ENCODE results near the gene PHETA2. TPM values are rescaled to one million over a fixed set of nuclear protein-coding genes. Genes with fewer than 3 reads are reported as not detected.
"Not testable (repeated sequence)": the region's sequence is repeated elsewhere in the genome, so short reads cannot be mapped to it uniquely, and the experiment has no call there.

Gene PHETA2
- total RNA-seq, 1 donor from 2014 or later: 3.5 TPM

DNA sequence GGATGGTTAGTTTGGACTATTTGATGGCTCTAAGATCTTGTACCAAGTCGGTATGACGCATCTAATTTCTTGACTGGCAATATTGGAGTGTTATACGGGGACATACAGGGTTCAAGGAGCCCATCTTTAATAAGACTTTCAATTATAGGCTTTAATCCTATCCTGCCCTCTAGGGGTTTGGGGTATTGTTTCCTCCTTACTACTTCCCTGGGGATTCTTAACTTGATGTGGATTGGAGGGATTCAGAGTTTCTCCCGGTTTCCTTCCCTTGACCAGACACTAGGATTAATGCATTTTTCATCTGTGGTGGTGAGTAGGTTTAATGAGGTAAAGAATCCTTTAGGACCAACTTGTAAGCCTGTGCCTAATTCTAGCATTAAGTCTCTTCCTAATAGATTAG lies 37.8 kb downstream of the PHETA2 start:
- no peaks in the 10 kb centered on the region for H3K27me3 Mint-ChIP-seq (ENCODE audit: unreplicated experiment)
- no peak for DNase-seq (ENCODE audit: low spot score)
- no peak overlapping the region for H3K27ac Mint-ChIP-seq (ENCODE audit: unreplicated experiment)
- no peaks in the 10 kb centered on the region for H3K9me3 Mint-ChIP-seq (ENCODE audit: unreplicated experiment)
- no peaks in the 10 kb centered on the region for H3K4me1 Mint-ChIP-seq (ENCODE audit: unreplicated experiment)
- no peak overlapping the region for H3K4me3 Mint-ChIP-seq (ENCODE audit: unreplicated experiment)
- no peak for TF ChIP-seq CTCF (IDR thresholded peaks at IDR 0.05; ENCODE audit: unreplicated experiment)
- H3K36me3 Mint-ChIP-seq (ENCODE audit: low read depth, unreplicated experiment): peaks cover 12% of the 10 kb centered on the region

DNA sequence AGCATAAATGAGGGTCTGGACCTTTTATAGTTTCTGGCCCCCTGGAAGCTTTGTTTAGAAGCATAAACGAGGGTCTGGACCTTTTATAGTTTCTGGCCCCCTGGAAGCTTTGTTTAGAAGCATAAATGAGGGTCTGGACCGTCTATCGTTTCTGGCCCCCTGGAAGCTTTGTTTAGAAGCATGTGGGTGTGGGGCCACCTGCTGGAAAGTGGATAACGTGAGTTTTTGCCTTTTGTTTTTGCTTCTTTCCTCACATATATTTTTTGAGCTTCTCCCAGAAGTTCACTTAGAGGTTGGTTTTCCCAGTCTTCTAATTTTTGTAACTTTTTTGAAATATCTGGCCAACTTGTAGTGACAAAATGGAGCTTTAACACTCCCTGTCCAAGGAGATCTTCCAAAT lies 38.7 kb downstream of the PHETA2 start:
- H3K36me3 Mint-ChIP-seq (ENCODE audit: low read depth, unreplicated experiment): peaks cover 12% of the 10 kb centered on the region
- H3K27ac Mint-ChIP-seq (ENCODE audit: unreplicated experiment); H3K4me3 Mint-ChIP-seq (ENCODE audit: unreplicated experiment); H3K27me3 Mint-ChIP-seq (ENCODE audit: unreplicated experiment); DNase-seq (ENCODE audit: low spot score); H3K9me3 Mint-ChIP-seq (ENCODE audit: unreplicated experiment); H3K4me1 Mint-ChIP-seq (ENCODE audit: unreplicated experiment): not testable (repeated sequence)

GRCh38 chr22:42114721-42115120 lies 40.7 kb downstream of the PHETA2 start:
- Mint-ChIP-seq H3K27ac (ENCODE audit: unreplicated experiment) (no peak overlapping the region), H3K4me1 (ENCODE audit: unreplicated experiment) (peaks cover 2% of the 10 kb centered on the region), H3K27me3 (ENCODE audit: unreplicated experiment) (peaks cover 2% of the 10 kb centered on the region), H3K9me3 (ENCODE audit: unreplicated experiment) (no peaks in the 10 kb centered on the region), H3K36me3 (ENCODE audit: low read depth, unreplicated experiment) (peaks cover 15% of the 10 kb centered on the region), H3K4me3 (ENCODE audit: unreplicated experiment) (no peak overlapping the region)
- no peak for DNase-seq (ENCODE audit: low spot score)
- TF ChIP-seq CTCF (IDR thresholded peaks at IDR 0.05; ENCODE audit: unreplicated experiment): no peak

GRCh38 chr22:42115420-42115830 lies 41.4 kb downstream of the PHETA2 start:
- Mint-ChIP-seq H3K36me3 (ENCODE audit: low read depth, unreplicated experiment) (peaks cover 15% of the 10 kb centered on the region), H3K4me3 (ENCODE audit: unreplicated experiment) (peak overlapping the region; percentile 56)
- not testable (repeated sequence) for H3K27me3 Mint-ChIP-seq (ENCODE audit: unreplicated experiment); H3K27ac Mint-ChIP-seq (ENCODE audit: unreplicated experiment); H3K4me1 Mint-ChIP-seq (ENCODE audit: unreplicated experiment); H3K9me3 Mint-ChIP-seq (ENCODE audit: unreplicated experiment); DNase-seq (ENCODE audit: low spot score)

DNA sequence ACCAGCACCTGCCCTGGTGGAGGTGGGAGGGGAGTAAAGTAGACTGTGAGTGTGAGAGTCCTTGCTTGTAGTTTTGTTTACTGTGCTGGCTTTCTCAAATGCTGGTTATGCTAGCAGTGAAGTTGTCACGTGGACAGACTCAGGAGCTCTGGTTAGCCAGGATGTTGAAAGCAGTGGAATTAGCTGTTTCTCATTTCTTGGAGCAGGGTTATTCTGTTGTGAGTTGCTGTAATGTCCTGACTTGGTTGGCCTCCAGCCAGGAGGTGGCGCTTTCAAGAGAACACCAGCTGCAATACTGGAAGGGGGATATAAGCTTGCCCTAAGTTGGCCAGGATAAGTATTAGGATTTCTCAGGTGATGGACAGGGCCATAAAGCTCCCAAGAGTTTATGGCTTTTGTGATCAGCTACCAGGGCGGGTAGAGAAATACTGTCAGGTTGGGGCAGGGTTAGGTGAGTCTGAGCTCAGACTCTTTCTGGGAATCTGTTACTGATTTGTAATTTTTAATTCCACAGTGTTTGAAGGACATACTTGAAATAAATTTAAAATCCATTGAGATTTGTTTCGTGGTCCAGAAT lies 42.9 kb downstream of the PHETA2 start:
- no peaks in the 10 kb centered on the region for H3K9me3 Mint-ChIP-seq (ENCODE audit: unreplicated experiment)
- TF ChIP-seq CTCF (IDR thresholded peaks at IDR 0.05; ENCODE audit: unreplicated experiment): no peak
- no peak overlapping the region for H3K27ac Mint-ChIP-seq (ENCODE audit: unreplicated experiment)
- DNase-seq (ENCODE audit: low spot score): no peak
- H3K4me1 Mint-ChIP-seq (ENCODE audit: unreplicated experiment): peaks cover 11% of the 10 kb centered on the region
- peaks cover 15% of the 10 kb centered on the region for H3K36me3 Mint-ChIP-seq (ENCODE audit: low read depth, unreplicated experiment)
- H3K4me3 Mint-ChIP-seq (ENCODE audit: unreplicated experiment): no peak overlapping the region
- peaks cover 3% of the 10 kb centered on the region for H3K27me3 Mint-ChIP-seq (ENCODE audit: unreplicated experiment)

- H3K9me3 Mint-ChIP-seq (ENCODE audit: unreplicated experiment); H3K27me3 Mint-ChIP-seq (ENCODE audit: unreplicated experiment); DNase-seq (ENCODE audit: low spot score); H3K27ac Mint-ChIP-seq (ENCODE audit: unreplicated experiment): not testable (repeated sequence)
- Mint-ChIP-seq H3K36me3 (ENCODE audit: low read depth, unreplicated experiment) (peaks cover 11% of the 10 kb centered on the region), H3K4me3 (ENCODE audit: unreplicated experiment) (peak overlapping the region; percentile 17), H3K4me1 (ENCODE audit: unreplicated experiment) (peaks cover 11% of the 10 kb centered on the region)
Observed at GRCh38 chr22:42120231-42121021, 46.4 kb downstream of the PHETA2 start.

- not testable (repeated sequence) for H3K9me3 Mint-ChIP-seq (ENCODE audit: unreplicated experiment); DNase-seq (ENCODE audit: low spot score); H3K27ac Mint-ChIP-seq (ENCODE audit: unreplicated experiment); H3K27me3 Mint-ChIP-seq (ENCODE audit: unreplicated experiment); H3K36me3 Mint-ChIP-seq (ENCODE audit: low read depth, unreplicated experiment); H3K4me3 Mint-ChIP-seq (ENCODE audit: unreplicated experiment)
- H3K4me1 Mint-ChIP-seq (ENCODE audit: unreplicated experiment): peaks cover 11% of the 10 kb centered on the region
Observed at GRCh38 chr22:42123529-42123928, 49.5 kb downstream of the PHETA2 start.

All from endothelial cell (in vitro differentiated cells).